Brain microvascular endothelial cell (primary cell): ENCODE results near the gene IL31.
A peak's percentile ranks its signal among the peaks of the same experiment; 100 is the strongest.

Experiments used
- DNase-seq: peaks from one replicate; pipeline ENCODE4 v3.0.0-alpha.2; 2020
- H3K27ac ChIP-seq: fragments of 250-450 bp; sonication (Bioruptor Pico); 2 replicates; pipeline ENCODE4 v1.5.1; 2020; ENCODE audit warnings: mild to moderate bottlenecking, moderate library complexity
- H3K27me3 ChIP-seq: fragments of 250-450 bp; sonication (Bioruptor Pico); replicated peaks from 2 replicates; pipeline ENCODE4 v1.5.1; 2020; ENCODE audit warnings: mild to moderate bottlenecking
- H3K36me3 ChIP-seq: fragments of 250-450 bp; sonication (Bioruptor Pico); replicated peaks from 2 replicates; pipeline ENCODE4 v1.5.1; 2020; ENCODE audit warnings: mild to moderate bottlenecking
- H3K4me3 ChIP-seq: 2 replicates; pipeline ENCODE4 v1.5.1; 2011; ENCODE audit warnings: low read depth, mild to moderate bottlenecking, control low read depth, low read length, moderate library complexity
- CTCF ChIP-seq: IDR thresholded peaks from 2 replicates; pipeline ENCODE4 v1.5.1; 2011; ENCODE audit warnings: low read depth, mild to moderate bottlenecking, moderate library complexity, low read length, control low read depth, inconsistent platforms; ENCODE audit errors: missing control alignments
- in situ Hi-C: cut with HindIII; loops from 2 replicates; pipeline ENCODE4 v1.10.0; 2017; ENCODE audit warnings: low sequenced_read_pairs, low pct_ligation_motif_present

IL31 gene

GRCh38 chr12:122139266-122139665, 34.8 kb downstream of the IL31 start:
- H3K27ac ChIP-seq = no peak overlapping the region

GRCh38 chr12:122138616-122139015, 35.4 kb downstream of the IL31 start:
- in situ Hi-C loops = no loop called here
- no peak overlapping the region for H3K27ac ChIP-seq
- H3K36me3 ChIP-seq = peaks cover 81% of the 10 kb centered on the region
- no peak for TF ChIP-seq CTCF
- DNase-seq = no peak
- H3K4me3 ChIP-seq = no peak overlapping the region
- no peaks in the 10 kb centered on the region for H3K27me3 ChIP-seq

More at GRCh38 chr12:122139266-122139665, 34.8 kb downstream of the IL31 start:
- no peak for TF ChIP-seq CTCF
- DNase-seq = no peak
- Histone ChIP-seq H3K4me3 (no peak overlapping the region), H3K36me3 (peaks cover 75% of the 10 kb centered on the region), H3K27me3 (no peaks in the 10 kb centered on the region)
- in situ Hi-C loops = no loop called here

GRCh38 chr12:122138181-122138580, 35.8 kb downstream of the IL31 start:
- no peak overlapping the region for H3K27ac ChIP-seq
- H3K4me3 ChIP-seq = no peak overlapping the region
- TF ChIP-seq CTCF = no peak
- H3K36me3 ChIP-seq = peaks cover 81% of the 10 kb centered on the region
- H3K27me3 ChIP-seq = no peaks in the 10 kb centered on the region
- in situ Hi-C loops = no loop called here
- DNase-seq = no peak

- H3K27me3 ChIP-seq = no peaks in the 10 kb centered on the region
- in situ Hi-C loops = no loop called here
- TF ChIP-seq CTCF = no peak
- no peak overlapping the region for H3K4me3 ChIP-seq
- peaks cover 83% of the 10 kb centered on the region for H3K36me3 ChIP-seq
- no peak for DNase-seq
- H3K27ac ChIP-seq = no peak overlapping the region
Observed at GRCh38 chr12:122137681-122138080, 36.3 kb downstream of the IL31 start.

GRCh38 chr12:122137229-122137628, 36.8 kb downstream of the IL31 start:
- H3K27me3 ChIP-seq = no peaks in the 10 kb centered on the region
- H3K36me3 ChIP-seq = peaks cover 83% of the 10 kb centered on the region
- in situ Hi-C loops = no loop called here
- no peak overlapping the region for H3K27ac ChIP-seq
- H3K4me3 ChIP-seq = no peak overlapping the region
- peak; percentile 49 for TF ChIP-seq CTCF
- no peak for DNase-seq

- Histone ChIP-seq H3K27me3 (no peaks in the 10 kb centered on the region), H3K27ac (no peak overlapping the region), H3K4me3 (no peak overlapping the region), H3K36me3 (peaks cover 78% of the 10 kb centered on the region)
- in situ Hi-C loops = no loop called here
- no peak for TF ChIP-seq CTCF
- no peak for DNase-seq
Observed at GRCh38 chr12:122135437-122136031, 38.5 kb downstream of the IL31 start.
